Measurements from ENCODE around the gene NOC2L. TPM values are rescaled to one million over a fixed set of nuclear protein-coding genes. Genes with fewer than 3 reads are reported as not detected.

NOC2L gene
- total RNA-seq, 3 donors from 2014 or later, result 292 to 315 (median 315) TPM

GRCh38 chr1:930633-931138 is 28.4 kb downstream of the NOC2L start:
- no peak overlapping the region for H3K4me3 Mint-ChIP-seq
- peaks cover 8% of the 10 kb centered on the region for H3K4me1 Mint-ChIP-seq (ENCODE audit: low read depth)
- peaks cover 52% of the 10 kb centered on the region for H3K27me3 Mint-ChIP-seq (ENCODE audit: low read depth)
- DNase-seq, result no peak
- no peaks in the 10 kb centered on the region for H3K9me3 Mint-ChIP-seq
- no peak for ATAC-seq
- no peaks in the 10 kb centered on the region for H3K36me3 Mint-ChIP-seq (ENCODE audit: insufficient read depth)

GRCh38 chr1:929712-930632 is 29.1 kb downstream of the NOC2L start:
- Mint-ChIP-seq H3K9me3 (no peaks in the 10 kb centered on the region), H3K4me3 (no peak overlapping the region), H3K4me1 (ENCODE audit: low read depth) (peaks cover 5% of the 10 kb centered on the region), H3K36me3 (ENCODE audit: insufficient read depth) (no peaks in the 10 kb centered on the region), H3K27me3 (ENCODE audit: low read depth) (peaks cover 46% of the 10 kb centered on the region)
- DNase-seq (no peak), ATAC-seq (no peak)

- no peaks in the 10 kb centered on the region for H3K36me3 Mint-ChIP-seq (ENCODE audit: insufficient read depth)
- peaks cover 4% of the 10 kb centered on the region for H3K4me1 Mint-ChIP-seq (ENCODE audit: low read depth)
- H3K27me3 Mint-ChIP-seq (ENCODE audit: low read depth), result peaks cover 43% of the 10 kb centered on the region
- DNase-seq (no peak), ATAC-seq (no peak)
- H3K9me3 Mint-ChIP-seq, result no peaks in the 10 kb centered on the region
- no peak overlapping the region for H3K4me3 Mint-ChIP-seq
Measured at GRCh38 chr1:928825-929661, 30.0 kb downstream of the NOC2L start.

GRCh38 chr1:927748-928147 is 31.3 kb downstream of the NOC2L start:
- Mint-ChIP-seq H3K27me3 (ENCODE audit: low read depth) (peaks cover 45% of the 10 kb centered on the region), H3K4me3 (no peak overlapping the region), H3K4me1 (ENCODE audit: low read depth) (peaks cover 9% of the 10 kb centered on the region), H3K36me3 (ENCODE audit: insufficient read depth) (no peaks in the 10 kb centered on the region), H3K9me3 (no peaks in the 10 kb centered on the region)
- DNase-seq (no peak), ATAC-seq (no peak)

- no peak for DNase-seq
- H3K27me3 Mint-ChIP-seq (ENCODE audit: low read depth), result peaks cover 49% of the 10 kb centered on the region
- H3K36me3 Mint-ChIP-seq (ENCODE audit: insufficient read depth), result no peaks in the 10 kb centered on the region
- H3K4me3 Mint-ChIP-seq, result no peak overlapping the region
- H3K9me3 Mint-ChIP-seq, result no peaks in the 10 kb centered on the region
- peaks cover 9% of the 10 kb centered on the region for H3K4me1 Mint-ChIP-seq (ENCODE audit: low read depth)
- ATAC-seq, result no peak
Measured at GRCh38 chr1:927234-927633, 31.8 kb downstream of the NOC2L start.

- Mint-ChIP-seq H3K4me1 (ENCODE audit: low read depth) (peaks cover 14% of the 10 kb centered on the region), H3K4me3 (peak overlapping the region; percentile 50)
Measured at GRCh38 chr1:925561-926421, 33.3 kb downstream of the NOC2L start.

GRCh38 chr1:924656-925560 is 34.1 kb downstream of the NOC2L start:
- peak in 1 of 2 donors; percentile 13 for ATAC-seq
- DNase-seq, result no peak
- Mint-ChIP-seq H3K4me1 (ENCODE audit: low read depth) (peaks cover 20% of the 10 kb centered on the region), H3K36me3 (ENCODE audit: insufficient read depth) (no peaks in the 10 kb centered on the region), H3K4me3 (peak overlapping the region; percentile 37), H3K27me3 (ENCODE audit: low read depth) (peaks cover 64% of the 10 kb centered on the region), H3K9me3 (no peaks in the 10 kb centered on the region)

More at GRCh38 chr1:925561-926421, 33.3 kb downstream of the NOC2L start:
- Mint-ChIP-seq H3K9me3 (no peaks in the 10 kb centered on the region), H3K27me3 (ENCODE audit: low read depth) (peaks cover 55% of the 10 kb centered on the region), H3K36me3 (ENCODE audit: insufficient read depth) (no peaks in the 10 kb centered on the region)
- DNase-seq (no peak), ATAC-seq (peak; percentile 8 to 25)

- ATAC-seq (peak; percentile 12 to 16), DNase-seq (no peak)
- Mint-ChIP-seq H3K9me3 (no peaks in the 10 kb centered on the region), H3K27me3 (ENCODE audit: low read depth) (peaks cover 61% of the 10 kb centered on the region), H3K36me3 (ENCODE audit: insufficient read depth) (no peaks in the 10 kb centered on the region), H3K4me1 (ENCODE audit: low read depth) (peaks cover 20% of the 10 kb centered on the region), H3K4me3 (no peak overlapping the region)
Measured at GRCh38 chr1:923991-924655, 34.9 kb downstream of the NOC2L start.

GRCh38 chr1:923131-923990 is 35.7 kb downstream of the NOC2L start, which contains the start of gene SAMD11:
TSS of gene SAMD11 (plus strand) at chr1:923923. CDS start at chr1:924432, 509 bp downstream.
- ATAC-seq, result peak; percentile 25 to 51

GRCh38 chr1:921011-921837 is 37.8 kb downstream of the NOC2L start:
- Mint-ChIP-seq H3K27me3 (ENCODE audit: low read depth) (peaks cover 55% of the 10 kb centered on the region), H3K36me3 (ENCODE audit: insufficient read depth) (no peaks in the 10 kb centered on the region)

More at GRCh38 chr1:923131-923990, 35.7 kb downstream of the NOC2L start, which contains the start of gene SAMD11:
- H3K27me3 Mint-ChIP-seq (ENCODE audit: low read depth), result peaks cover 60% of the 10 kb centered on the region
- peak; percentile 50 for DNase-seq
- H3K9me3 Mint-ChIP-seq, result no peaks in the 10 kb centered on the region
- H3K4me3 Mint-ChIP-seq, result peak within 1 kb of the TSS; percentile 82
- no peaks in the 10 kb centered on the region for H3K36me3 Mint-ChIP-seq (ENCODE audit: insufficient read depth)
- peaks cover 20% of the 10 kb centered on the region for H3K4me1 Mint-ChIP-seq (ENCODE audit: low read depth)

GRCh38 chr1:920521-920920 is 38.5 kb downstream of the NOC2L start:
- no peaks in the 10 kb centered on the region for H3K36me3 Mint-ChIP-seq (ENCODE audit: insufficient read depth)
- no peak overlapping the region for H3K4me3 Mint-ChIP-seq
- ATAC-seq (no peak), DNase-seq (no peak)
- H3K27me3 Mint-ChIP-seq (ENCODE audit: low read depth), result peaks cover 53% of the 10 kb centered on the region
- no peaks in the 10 kb centered on the region for H3K9me3 Mint-ChIP-seq
- peaks cover 16% of the 10 kb centered on the region for H3K4me1 Mint-ChIP-seq (ENCODE audit: low read depth)

More at GRCh38 chr1:921011-921837, 37.8 kb downstream of the NOC2L start:
- Mint-ChIP-seq H3K4me3 (no peak overlapping the region), H3K9me3 (no peaks in the 10 kb centered on the region), H3K4me1 (ENCODE audit: low read depth) (peaks cover 18% of the 10 kb centered on the region)
- DNase-seq, result no peak
- ATAC-seq, result peak; percentile 42 to 44
